Measurements from ENCODE around the gene STOX2.

DNA sequence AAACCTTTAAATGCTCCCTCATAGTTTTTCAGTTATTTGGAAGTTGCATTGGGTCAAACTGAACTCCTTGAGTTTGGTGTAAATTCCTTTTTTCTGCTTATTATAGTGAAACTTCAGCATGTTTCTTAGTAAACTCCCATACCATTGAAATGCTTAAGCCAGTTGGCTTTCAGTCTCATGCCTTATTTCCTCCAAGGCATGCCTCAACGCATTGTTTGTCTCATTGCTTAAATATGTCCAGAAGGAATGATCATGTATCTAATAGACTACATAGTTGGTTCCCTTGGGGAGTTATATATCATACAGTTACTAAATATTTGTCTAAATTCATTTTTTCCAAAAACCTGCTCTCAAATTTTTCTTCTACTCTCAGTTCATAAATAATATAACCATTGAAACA, 114.0 kb downstream of the STOX2 start:
- TF ChIP-seq POLR2AphosphoS5 (IDR thresholded peaks at IDR 0.05; ENCODE audit: borderline replicate concordance, low read depth, low read length): no peak
- no peak for TF ChIP-seq EZH2 (IDR thresholded peaks at IDR 0.05)
- TF ChIP-seq FOXP2 (optimal IDR thresholded peaks at IDR 0.05; ENCODE audit: control extremely low read depth, extremely low read length, insufficient read depth): no peak

Measured in SK-N-MC (cell line).